IMR-90 (cell line): ENCODE results near the gene C2. TPM values are rescaled to one million over a fixed set of nuclear protein-coding genes. Genes with fewer than 3 reads are reported as not detected.

Experiments used
- BHLHE40 ChIP-seq: fragments of 150-350 bp; IDR thresholded peaks from 2 replicates; pipeline ENCODE4 v1.6.1; 2016; ENCODE audit warnings: mild to moderate bottlenecking, low read depth, low read length
- FOS ChIP-seq: fragments of 150-350 bp; IDR thresholded peaks from 2 replicates; pipeline ENCODE4 v1.6.1; 2016; ENCODE audit warnings: low read depth, low read length
- MXI1 ChIP-seq: IDR thresholded peaks from 2 replicates; pipeline ENCODE4 v1.6.1; 2012; ENCODE audit warnings: low read depth, mild to moderate bottlenecking, low read length, moderate library complexity, borderline replicate concordance
- POLR2A ChIP-seq: IDR thresholded peaks from 2 replicates; pipeline ENCODE4 v1.6.1; 2012; ENCODE audit warnings: mild to moderate bottlenecking, low read depth, low read length
- RAD21 ChIP-seq: IDR thresholded peaks from 2 replicates; pipeline ENCODE4 v1.6.1; 2012; ENCODE audit warnings: low read length, improper control_type of control experiment
- polyA plus RNA-seq, 3 experiments: library from polyadenylated mRNA; depleted of rRNA; stranded (reverse); fragments of >200 nt; gene quantifications; 2 replicates each; pipeline ENCODE4 v1.2.3, GENCODE V29; 2012; ENCODE audit warnings: low replicate concordance in 1 of 3
- total RNA-seq: library from RNA; depleted of rRNA; stranded (reverse); fragments of >200 nt; gene quantifications from 2 replicates; pipeline ENCODE4 v1.2.3, GENCODE V29; 2012
- TF ChIP-seq, protein P1 (sequence below): fragments of 150-350 bp; IDR thresholded peaks from 2 replicates; pipeline ENCODE4 v1.6.1; 2017; ENCODE audit warnings: mild to moderate bottlenecking, antibody characterized with exemption, low read length, low read depth

The C2 gene
- total and polyA plus RNA-seq, 2 of the 4 experiments (the other 2 are of a cell fraction), result 0.18 to 0.19 TPM

DNA sequence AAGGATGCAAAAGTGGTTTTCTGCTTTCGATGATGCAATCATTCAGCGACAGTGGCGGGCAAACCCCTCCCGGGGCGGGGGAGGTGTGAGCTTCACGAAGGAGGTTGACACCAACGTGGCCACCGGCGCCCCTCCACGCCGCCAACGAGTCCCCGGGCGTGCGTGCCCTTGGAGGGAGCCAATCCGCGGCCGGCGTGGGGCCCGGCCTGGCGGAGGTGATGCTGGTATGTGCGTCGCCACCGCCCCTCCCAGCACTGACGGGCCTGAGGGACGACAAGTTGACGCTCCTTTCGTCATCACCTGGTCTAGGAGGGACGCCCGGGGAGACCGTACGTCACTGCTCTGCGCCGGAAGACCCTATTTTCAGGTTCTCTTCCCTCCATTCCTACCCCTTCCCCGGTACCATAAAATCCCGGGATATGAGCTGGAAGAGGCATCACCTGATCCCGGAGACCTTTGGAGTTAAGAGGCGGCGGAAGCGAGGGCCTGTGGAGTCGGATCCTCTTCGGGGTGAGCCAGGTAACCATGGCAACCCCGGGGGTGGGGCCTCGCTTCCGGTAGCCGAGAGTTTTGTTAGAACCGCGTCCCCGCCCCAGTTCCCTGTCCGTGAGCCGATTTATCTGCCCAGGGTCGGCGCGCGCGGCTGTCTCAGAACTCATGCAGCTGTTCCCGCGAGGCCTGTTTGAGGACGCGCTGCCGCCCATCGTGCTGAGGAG lies 44.6 kb downstream of the C2 start, which contains the start of gene DXO (continued):
- 0 out of 2 replicates have a peak, but pooled peaks have one; percentile 1 for TF ChIP-seq RAD21
- TF ChIP-seq, protein P1, sequence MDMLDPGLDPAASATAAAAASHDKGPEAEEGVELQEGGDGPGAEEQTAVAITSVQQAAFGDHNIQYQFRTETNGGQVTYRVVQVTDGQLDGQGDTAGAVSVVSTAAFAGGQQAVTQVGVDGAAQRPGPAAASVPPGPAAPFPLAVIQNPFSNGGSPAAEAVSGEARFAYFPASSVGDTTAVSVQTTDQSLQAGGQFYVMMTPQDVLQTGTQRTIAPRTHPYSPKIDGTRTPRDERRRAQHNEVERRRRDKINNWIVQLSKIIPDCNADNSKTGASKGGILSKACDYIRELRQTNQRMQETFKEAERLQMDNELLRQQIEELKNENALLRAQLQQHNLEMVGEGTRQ, result no peak
- TF ChIP-seq MXI1, result peak; percentile 90; the same call in 1 of the 2 replicates
- TF ChIP-seq POLR2A, result peak; percentile 71
- peak; percentile 62; the same call in 1 of the 2 replicates for TF ChIP-seq BHLHE40
- TF ChIP-seq FOS, result no peak
